Calu3 (cell line): Measurements from ENCODE around the gene GPD2. TPM values are rescaled to one million over a fixed set of nuclear protein-coding genes. Genes with fewer than 3 reads are reported as not detected.

Experiments
- BruUV-seq: library from RNA; stranded (reverse); fragments of 400-500 nt; replicated peaks from 2 replicates; lab custom pipeline; 2021; lab: Mats Ljungman, UMichigan
- CTCF ChIA-PET: fragments of 300-600 bp; sonication (Branson Sonifier 250); formaldehyde crosslinking; loops from one replicate; lab custom pipeline; 2022; ENCODE audit warnings: antibody characterized with exemption; lab: Charles Lee
- DNase-seq: peaks from one replicate; pipeline ENCODE4 v3.0.0; 2022
- H3K27ac Mint-ChIP-seq: one replicate; pipeline ENCODE4 v1.8.0; 2022; ENCODE audit warnings: mixed read lengths; ENCODE audit not compliant: unreplicated experiment
- H3K27me3 Mint-ChIP-seq: one replicate; pipeline ENCODE4 v1.8.0; 2022; ENCODE audit warnings: mixed read lengths; ENCODE audit not compliant: unreplicated experiment
- H3K36me3 Mint-ChIP-seq: one replicate; pipeline ENCODE4 v1.8.0; 2022; ENCODE audit warnings: mild to moderate bottlenecking, moderate library complexity, mixed read lengths; ENCODE audit not compliant: insufficient read depth, unreplicated experiment
- H3K4me1 Mint-ChIP-seq: one replicate; pipeline ENCODE4 v1.8.0; 2022; ENCODE audit warnings: mild to moderate bottlenecking, low read depth, mixed read lengths; ENCODE audit not compliant: unreplicated experiment
- H3K4me3 Mint-ChIP-seq: one replicate; pipeline ENCODE4 v1.8.0; 2022; ENCODE audit warnings: mild to moderate bottlenecking, low read depth, moderate library complexity, mixed read lengths; ENCODE audit not compliant: unreplicated experiment
- H3K9me3 Mint-ChIP-seq: one replicate; pipeline ENCODE4 v1.8.0; 2022; ENCODE audit warnings: low read depth, mixed read lengths; ENCODE audit not compliant: unreplicated experiment
- intact Hi-C: fragments of 100-400 bp; cut with micrococcal nuclease; formaldehyde crosslinking; loops from one replicate; pipeline ENCODE4 v1.10.0; 2022; ENCODE audit not compliant: unreplicated experiment
- total RNA-seq: library from RNA; stranded (reverse); gene quantifications from 2 replicates; pipeline ENCODE4 v1.2.3, GENCODE V29; 2022
- TF ChIP-seq, protein P1 (sequence below): fragments of 200-600 bp; IDR thresholded peaks from one replicate; pipeline ENCODE4 v1.8.0; 2022; ENCODE audit warnings: antibody characterized with exemption; ENCODE audit not compliant: unreplicated experiment

GPD2 gene
- total RNA-seq, 1 experiment from 2014 or later, result 55.4 TPM

DNA sequence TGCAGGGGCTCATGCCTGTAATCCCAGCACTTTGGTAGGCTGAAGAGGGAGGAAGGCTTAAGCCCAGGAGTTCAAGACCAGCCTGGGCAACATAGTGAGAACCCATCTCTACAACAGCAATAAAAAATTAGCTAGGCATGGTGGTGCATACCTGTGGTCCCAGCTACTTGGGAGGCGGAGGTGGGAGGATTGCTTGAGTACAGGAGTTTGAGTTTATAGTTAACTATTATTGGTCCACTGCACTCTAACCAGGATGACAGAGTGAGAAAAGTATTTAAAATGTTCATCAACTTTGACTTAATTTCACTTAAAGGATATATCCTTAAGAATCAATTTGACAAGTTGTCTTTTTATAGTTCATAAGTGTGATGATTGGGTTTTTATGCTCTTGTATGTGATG, 14.3 kb upstream of the GPD2 start:
- H3K36me3 Mint-ChIP-seq, result no peaks in the 10 kb centered on the region
- intact Hi-C loops, result no loop called here
- CTCF ChIA-PET, result no interaction called here
- TF ChIP-seq, protein P1, sequence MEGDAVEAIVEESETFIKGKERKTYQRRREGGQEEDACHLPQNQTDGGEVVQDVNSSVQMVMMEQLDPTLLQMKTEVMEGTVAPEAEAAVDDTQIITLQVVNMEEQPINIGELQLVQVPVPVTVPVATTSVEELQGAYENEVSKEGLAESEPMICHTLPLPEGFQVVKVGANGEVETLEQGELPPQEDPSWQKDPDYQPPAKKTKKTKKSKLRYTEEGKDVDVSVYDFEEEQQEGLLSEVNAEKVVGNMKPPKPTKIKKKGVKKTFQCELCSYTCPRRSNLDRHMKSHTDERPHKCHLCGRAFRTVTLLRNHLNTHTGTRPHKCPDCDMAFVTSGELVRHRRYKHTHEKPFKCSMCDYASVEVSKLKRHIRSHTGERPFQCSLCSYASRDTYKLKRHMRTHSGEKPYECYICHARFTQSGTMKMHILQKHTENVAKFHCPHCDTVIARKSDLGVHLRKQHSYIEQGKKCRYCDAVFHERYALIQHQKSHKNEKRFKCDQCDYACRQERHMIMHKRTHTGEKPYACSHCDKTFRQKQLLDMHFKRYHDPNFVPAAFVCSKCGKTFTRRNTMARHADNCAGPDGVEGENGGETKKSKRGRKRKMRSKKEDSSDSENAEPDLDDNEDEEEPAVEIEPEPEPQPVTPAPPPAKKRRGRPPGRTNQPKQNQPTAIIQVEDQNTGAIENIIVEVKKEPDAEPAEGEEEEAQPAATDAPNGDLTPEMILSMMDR, result no peak
- H3K9me3 Mint-ChIP-seq, result no peaks in the 10 kb centered on the region
- no peaks in the 10 kb centered on the region for H3K27me3 Mint-ChIP-seq
- no peak overlapping the region for H3K27ac Mint-ChIP-seq
- H3K4me1 Mint-ChIP-seq, result peaks cover 8% of the 10 kb centered on the region
- H3K4me3 Mint-ChIP-seq, result no peak overlapping the region
- DNase-seq, result no peak
- BruUV-seq, result no TSS peak

DNA sequence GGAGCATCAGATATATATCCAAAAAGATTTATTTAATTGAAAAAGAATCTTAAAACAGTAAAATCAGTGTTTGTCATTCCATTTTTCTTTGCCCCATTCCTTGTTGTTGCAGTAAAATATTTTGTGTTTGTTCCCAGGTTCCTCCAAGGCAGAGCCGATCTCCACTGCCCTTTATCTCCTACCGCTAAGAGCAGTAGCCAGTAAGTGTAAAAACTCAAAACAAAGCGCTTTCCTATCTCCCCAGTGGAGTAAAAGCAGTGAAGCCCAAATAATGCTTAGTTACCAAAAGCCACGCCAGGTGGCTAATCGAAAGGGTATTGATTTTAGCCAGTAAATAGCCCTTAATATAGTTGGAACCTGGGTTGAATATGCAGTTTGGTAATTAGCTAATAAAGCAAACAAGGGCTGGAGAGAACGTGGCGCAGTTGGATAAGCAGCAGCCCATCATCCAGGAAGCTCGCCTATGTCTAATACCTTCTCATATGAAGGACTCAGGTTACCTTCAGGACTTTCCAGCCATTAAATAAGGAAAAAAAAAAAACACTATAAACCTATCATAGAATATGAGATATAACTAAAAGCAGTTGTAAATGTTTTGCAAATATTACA, 12.4 kb upstream of the GPD2 start:
- H3K4me3 Mint-ChIP-seq, result no peak overlapping the region
- no TSS peak for BruUV-seq
- TF ChIP-seq, protein P1, result no peak
- no peaks in the 10 kb centered on the region for H3K27me3 Mint-ChIP-seq
- no peak for DNase-seq
- intact Hi-C loops, result no loop called here
- no peaks in the 10 kb centered on the region for H3K9me3 Mint-ChIP-seq
- H3K36me3 Mint-ChIP-seq, result no peaks in the 10 kb centered on the region
- no peak overlapping the region for H3K27ac Mint-ChIP-seq
- H3K4me1 Mint-ChIP-seq, result peaks cover 8% of the 10 kb centered on the region
- CTCF ChIA-PET, result interaction anchor here (0.6 to 0.7 kb wide), 2 partner anchors 187 to 819 kb away, joined by 3 read pairs; no protein-coding TSS in a partner anchor

- TF ChIP-seq, protein P1, result no peak
- no TSS peak for BruUV-seq
- Mint-ChIP-seq H3K27ac (no peak overlapping the region), H3K4me1 (peaks cover 22% of the 10 kb centered on the region), H3K9me3 (no peaks in the 10 kb centered on the region), H3K36me3 (no peaks in the 10 kb centered on the region), H3K27me3 (no peaks in the 10 kb centered on the region), H3K4me3 (no peak overlapping the region)
- intact Hi-C loops, result no loop called here
- CTCF ChIA-PET, result no interaction called here
- DNase-seq, result no peak
Observed at GRCh38 chr2:156427074-156427473, 9.1 kb upstream of the GPD2 start.

DNA sequence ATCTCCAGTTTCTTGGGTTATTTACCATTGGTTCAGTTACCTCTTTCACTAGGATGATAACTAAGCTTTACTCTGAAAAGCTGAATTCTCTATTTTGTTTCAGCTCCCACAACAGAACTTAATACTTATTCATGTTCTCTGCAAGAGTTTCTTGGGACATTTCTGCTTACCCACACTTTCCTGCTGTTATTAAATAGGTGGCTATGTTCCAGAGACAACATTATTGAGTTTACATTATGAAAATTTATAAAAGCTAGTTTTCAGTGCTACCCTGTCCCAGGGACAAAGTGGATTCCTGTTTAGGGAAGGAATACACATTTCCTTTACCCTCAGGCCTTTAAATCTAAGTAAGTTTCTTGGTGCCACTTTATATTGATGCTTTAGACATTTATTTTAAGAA, 7.0 kb upstream of the GPD2 start:
- peaks cover 17% of the 10 kb centered on the region for H3K4me1 Mint-ChIP-seq

More for the DNA sequence above, 7.0 kb upstream of the GPD2 start:
- TF ChIP-seq, protein P1, result no peak
- CTCF ChIA-PET, result interaction anchor here (0.8 kb wide), 1 partner anchor 13 kb away, joined by 3 read pairs; no protein-coding TSS in a partner anchor
- Mint-ChIP-seq H3K9me3 (no peaks in the 10 kb centered on the region), H3K4me3 (no peak overlapping the region), H3K27me3 (no peaks in the 10 kb centered on the region), H3K27ac (no peak overlapping the region), H3K36me3 (no peaks in the 10 kb centered on the region)
- intact Hi-C loops, result no loop called here
- no peak for DNase-seq
- no TSS peak for BruUV-seq
